GM23338 (cell line): ENCODE data around the gene PPY. TPM values are rescaled to one million over a fixed set of nuclear protein-coding genes. Genes with fewer than 3 reads are reported as not detected.

Experiments used
- ATAC-seq: fragments of 200-7000 bp; cut with Tn5 transposase; 3 replicates; pipeline ENCODE4 v1.9.1; 2020
- DNase-seq: peaks from one replicate; pipeline ENCODE4 v3.0.0-alpha.2; 2015; ENCODE audit warnings: low spot score
- H2AFZ ChIP-seq: fragments of 200-600 bp; sonication (generic); 2 replicates; pipeline ENCODE4 v1.8.0; 2016; ENCODE audit warnings: antibody characterized with exemption, mild to moderate bottlenecking, moderate library complexity
- H3F3A ChIP-seq: fragments of 200-600 bp; sonication (generic); replicated peaks from 2 replicates; pipeline ENCODE4 v1.8.0; 2017; ENCODE audit warnings: antibody characterized with exemption, mixed run types, low read depth
- H3K27ac ChIP-seq: fragments of 200-600 bp; sonication (generic); 2 replicates; pipeline ENCODE4 v1.6.1; 2016; ENCODE audit warnings: low read depth
- H3K27me3 ChIP-seq: fragments of 200-600 bp; sonication (generic); 2 replicates; pipeline ENCODE4 v1.8.0; 2016; ENCODE audit warnings: mild to moderate bottlenecking, mixed run types, moderate library complexity; ENCODE audit not compliant: insufficient read depth
- H3K36me3 ChIP-seq: fragments of 200-600 bp; sonication (generic); 2 replicates; pipeline ENCODE4 v1.8.0; 2016; ENCODE audit warnings: mild to moderate bottlenecking; ENCODE audit not compliant: insufficient read depth
- H3K4me1 ChIP-seq: fragments of 200-600 bp; sonication (generic); 2 replicates; pipeline ENCODE4 v1.8.0; 2016; ENCODE audit warnings: mild to moderate bottlenecking, moderate library complexity; ENCODE audit not compliant: insufficient read depth
- H3K4me2 ChIP-seq: fragments of 200-600 bp; sonication (generic); 2 replicates; pipeline ENCODE4 v1.7.1; 2017; ENCODE audit warnings: mixed run types
- H3K4me3 ChIP-seq: fragments of 200-600 bp; sonication (generic); 2 replicates; pipeline ENCODE4 v1.6.1; 2016; ENCODE audit warnings: mixed run types
- H3K79me2 ChIP-seq: fragments of 200-600 bp; sonication (generic); replicated peaks from 2 replicates; pipeline ENCODE4 v1.8.0; 2017; ENCODE audit warnings: mild to moderate bottlenecking; ENCODE audit not compliant: insufficient read depth
- H3K9me2 ChIP-seq: fragments of 200-600 bp; sonication (generic); 2 replicates; pipeline ENCODE4 v1.8.0; 2017; ENCODE audit not compliant: insufficient read depth
- H4K20me1 ChIP-seq: fragments of 200-600 bp; sonication (generic); replicated peaks from 2 replicates; pipeline ENCODE4 v1.8.0; 2017; ENCODE audit warnings: mild to moderate bottlenecking; ENCODE audit not compliant: insufficient read depth
- H3K27ac Mint-ChIP-seq: 2 replicates; pipeline ENCODE4 v1.8.0; 2020; ENCODE audit warnings: inconsistent platforms, mild to moderate bottlenecking, moderate library complexity, mixed read lengths
- H3K27me3 Mint-ChIP-seq: 3 replicates; pipeline ENCODE4 v1.8.0; 2022; ENCODE audit warnings: low read depth, mild to moderate bottlenecking, moderate library complexity, mixed read lengths, inconsistent platforms; ENCODE audit not compliant: insufficient read depth, poor library complexity
- H3K36me3 Mint-ChIP-seq: 3 replicates; pipeline ENCODE4 v1.8.0; 2021; ENCODE audit warnings: low read depth, mild to moderate bottlenecking, inconsistent platforms, moderate library complexity, mixed read lengths
- H3K4me1 Mint-ChIP-seq: 3 replicates; pipeline ENCODE4 v1.8.0; 2020; ENCODE audit warnings: mild to moderate bottlenecking, inconsistent platforms, mixed read lengths
- H3K4me3 Mint-ChIP-seq: 3 replicates; pipeline ENCODE4 v1.8.0; 2021; ENCODE audit warnings: moderate library complexity, mild to moderate bottlenecking, inconsistent platforms, mixed read lengths
- H3K9me3 Mint-ChIP-seq: 3 replicates; pipeline ENCODE4 v1.8.0; 2020; ENCODE audit warnings: moderate library complexity, mild to moderate bottlenecking, inconsistent platforms, mixed read lengths
- CREB1 ChIP-seq: fragments of 250-450 bp; sonication (Bioruptor Pico); IDR thresholded peaks from 2 replicates; pipeline ENCODE4 v1.5.0; 2020; ENCODE audit warnings: low read depth, mild to moderate bottlenecking, moderate library complexity
- EZH2 ChIP-seq: fragments of 200-600 bp; sonication (generic); IDR thresholded peaks from one replicate; pipeline ENCODE4 v1.8.0; 2017; ENCODE audit warnings: antibody characterized with exemption, mild to moderate bottlenecking, low read depth; ENCODE audit not compliant: unreplicated experiment
- EZH2phosphoT487 ChIP-seq: fragments of 200-600 bp; sonication (generic); IDR thresholded peaks from one replicate; pipeline ENCODE4 v1.8.1; 2018; ENCODE audit warnings: antibody characterized with exemption; ENCODE audit not compliant: unreplicated experiment
- ZNF114 ChIP-seq: fragments of 250-450 bp; sonication (Bioruptor Pico); IDR thresholded peaks from 2 replicates; pipeline ENCODE4 v1.5.0; 2020; ENCODE audit warnings: mild to moderate bottlenecking, moderate library complexity
- ZNF331 ChIP-seq: fragments of 250-450 bp; sonication (Bioruptor Pico); IDR thresholded peaks from 2 replicates; pipeline ENCODE4 v1.5.0; 2020; ENCODE audit warnings: low read depth, mild to moderate bottlenecking, moderate library complexity
- polyA plus RNA-seq: library from polyadenylated mRNA; unstranded; fragments of >200 nt; fragmentation: Nextera tagmentation; extraction: Ambion mirVana; gene quantifications from 2 replicates; pipeline ENCODE4 v1.2.1, GENCODE V29; 2016
- total RNA-seq: library from RNA; depleted of rRNA; stranded (reverse); fragments of >200 nt; shearing (Covaris generic); gene quantifications from 2 replicates; pipeline ENCODE4 v1.2.3, GENCODE V29; 2014
- TF ChIP-seq, protein P1 (sequence below): fragments of 250-450 bp; sonication (Bioruptor Pico); IDR thresholded peaks from 2 replicates; pipeline ENCODE4 v1.5.0; 2020; ENCODE audit warnings: mild to moderate bottlenecking, moderate library complexity
- TF ChIP-seq, protein P2 (sequence below), 2 experiments: fragments of 200-600 bp in 1 of 2; sonication (generic) in 1 of 2; conservative IDR thresholded peaks; 2 replicates each; pipeline versions ENCODE4 v1.5.1 to v1.6.1; 2016 to 2017; ENCODE audit warnings: antibody characterized with exemption in 2 of 2, low read depth in 2 of 2, mild to moderate bottlenecking in 2 of 2, moderate library complexity in 1 of 2

The PPY gene
- total and polyA plus RNA-seq, 2 experiments from 2014 or later: 0.94 TPM; not detected in 1

DNA sequence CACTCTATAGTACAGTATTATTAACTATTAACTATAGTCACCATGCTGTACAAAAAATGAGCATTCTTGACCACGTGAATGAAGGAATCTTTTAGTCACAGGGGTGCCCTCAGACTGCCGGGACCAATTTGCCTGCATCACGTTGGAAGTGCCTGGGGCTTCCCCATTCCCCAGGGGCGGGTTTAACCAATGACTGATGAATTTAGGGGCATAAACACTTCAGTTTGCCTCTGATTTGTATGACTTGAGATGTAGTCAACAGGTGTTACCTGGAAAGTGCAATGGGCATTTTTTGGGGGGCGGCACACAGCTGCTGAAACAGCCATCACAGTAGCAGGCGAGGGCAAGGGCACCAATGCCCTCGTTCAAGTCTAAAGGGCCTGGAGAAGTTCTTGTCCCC is 20.2 kb upstream of the PPY start (continued):
- TF ChIP-seq, protein P1, sequence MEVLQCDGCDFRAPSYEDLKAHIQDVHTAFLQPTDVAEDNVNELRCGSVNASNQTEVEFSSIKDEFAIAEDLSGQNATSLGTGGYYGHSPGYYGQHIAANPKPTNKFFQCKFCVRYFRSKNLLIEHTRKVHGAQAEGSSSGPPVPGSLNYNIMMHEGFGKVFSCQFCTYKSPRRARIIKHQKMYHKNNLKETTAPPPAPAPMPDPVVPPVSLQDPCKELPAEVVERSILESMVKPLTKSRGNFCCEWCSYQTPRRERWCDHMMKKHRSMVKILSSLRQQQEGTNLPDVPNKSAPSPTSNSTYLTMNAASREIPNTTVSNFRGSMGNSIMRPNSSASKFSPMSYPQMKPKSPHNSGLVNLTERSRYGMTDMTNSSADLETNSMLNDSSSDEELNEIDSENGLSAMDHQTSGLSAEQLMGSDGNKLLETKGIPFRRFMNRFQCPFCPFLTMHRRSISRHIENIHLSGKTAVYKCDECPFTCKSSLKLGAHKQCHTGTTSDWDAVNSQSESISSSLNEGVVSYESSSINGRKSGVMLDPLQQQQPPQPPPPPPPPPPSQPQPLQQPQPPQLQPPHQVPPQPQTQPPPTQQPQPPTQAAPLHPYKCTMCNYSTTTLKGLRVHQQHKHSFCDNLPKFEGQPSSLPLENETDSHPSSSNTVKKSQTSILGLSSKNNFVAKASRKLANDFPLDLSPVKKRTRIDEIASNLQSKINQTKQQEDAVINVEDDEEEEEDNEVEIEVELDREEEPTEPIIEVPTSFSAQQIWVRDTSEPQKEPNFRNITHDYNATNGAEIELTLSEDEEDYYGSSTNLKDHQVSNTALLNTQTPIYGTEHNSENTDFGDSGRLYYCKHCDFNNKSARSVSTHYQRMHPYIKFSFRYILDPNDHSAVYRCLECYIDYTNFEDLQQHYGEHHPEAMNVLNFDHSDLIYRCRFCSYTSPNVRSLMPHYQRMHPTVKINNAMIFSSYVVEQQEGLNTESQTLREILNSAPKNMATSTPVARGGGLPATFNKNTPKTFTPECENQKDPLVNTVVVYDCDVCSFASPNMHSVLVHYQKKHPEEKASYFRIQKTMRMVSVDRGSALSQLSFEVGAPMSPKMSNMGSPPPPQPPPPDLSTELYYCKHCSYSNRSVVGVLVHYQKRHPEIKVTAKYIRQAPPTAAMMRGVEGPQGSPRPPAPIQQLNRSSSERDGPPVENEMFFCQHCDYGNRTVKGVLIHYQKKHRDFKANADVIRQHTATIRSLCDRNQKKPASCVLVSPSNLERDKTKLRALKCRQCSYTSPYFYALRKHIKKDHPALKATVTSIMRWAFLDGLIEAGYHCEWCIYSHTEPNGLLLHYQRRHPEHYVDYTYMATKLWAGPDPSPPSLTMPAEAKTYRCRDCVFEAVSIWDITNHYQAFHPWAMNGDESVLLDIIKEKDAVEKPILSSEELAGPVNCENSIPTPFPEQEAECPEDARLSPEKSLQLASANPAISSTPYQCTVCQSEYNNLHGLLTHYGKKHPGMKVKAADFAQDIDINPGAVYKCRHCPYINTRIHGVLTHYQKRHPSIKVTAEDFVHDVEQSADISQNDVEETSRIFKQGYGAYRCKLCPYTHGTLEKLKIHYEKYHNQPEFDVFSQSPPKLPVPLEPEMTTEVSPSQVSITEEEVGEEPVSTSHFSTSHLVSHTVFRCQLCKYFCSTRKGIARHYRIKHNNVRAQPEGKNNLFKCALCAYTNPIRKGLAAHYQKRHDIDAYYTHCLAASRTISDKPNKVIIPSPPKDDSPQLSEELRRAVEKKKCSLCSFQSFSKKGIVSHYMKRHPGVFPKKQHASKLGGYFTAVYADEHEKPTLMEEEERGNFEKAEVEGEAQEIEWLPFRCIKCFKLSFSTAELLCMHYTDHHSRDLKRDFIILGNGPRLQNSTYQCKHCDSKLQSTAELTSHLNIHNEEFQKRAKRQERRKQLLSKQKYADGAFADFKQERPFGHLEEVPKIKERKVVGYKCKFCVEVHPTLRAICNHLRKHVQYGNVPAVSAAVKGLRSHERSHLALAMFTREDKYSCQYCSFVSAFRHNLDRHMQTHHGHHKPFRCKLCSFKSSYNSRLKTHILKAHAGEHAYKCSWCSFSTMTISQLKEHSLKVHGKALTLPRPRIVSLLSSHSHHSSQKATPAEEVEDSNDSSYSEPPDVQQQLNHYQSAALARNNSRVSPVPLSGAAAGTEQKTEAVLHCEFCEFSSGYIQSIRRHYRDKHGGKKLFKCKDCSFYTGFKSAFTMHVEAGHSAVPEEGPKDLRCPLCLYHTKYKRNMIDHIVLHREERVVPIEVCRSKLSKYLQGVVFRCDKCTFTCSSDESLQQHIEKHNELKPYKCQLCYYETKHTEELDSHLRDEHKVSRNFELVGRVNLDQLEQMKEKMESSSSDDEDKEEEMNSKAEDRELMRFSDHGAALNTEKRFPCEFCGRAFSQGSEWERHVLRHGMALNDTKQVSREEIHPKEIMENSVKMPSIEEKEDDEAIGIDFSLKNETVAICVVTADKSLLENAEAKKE (CRISPR knock-in tag): no peak
- TF ChIP-seq, protein P2, sequence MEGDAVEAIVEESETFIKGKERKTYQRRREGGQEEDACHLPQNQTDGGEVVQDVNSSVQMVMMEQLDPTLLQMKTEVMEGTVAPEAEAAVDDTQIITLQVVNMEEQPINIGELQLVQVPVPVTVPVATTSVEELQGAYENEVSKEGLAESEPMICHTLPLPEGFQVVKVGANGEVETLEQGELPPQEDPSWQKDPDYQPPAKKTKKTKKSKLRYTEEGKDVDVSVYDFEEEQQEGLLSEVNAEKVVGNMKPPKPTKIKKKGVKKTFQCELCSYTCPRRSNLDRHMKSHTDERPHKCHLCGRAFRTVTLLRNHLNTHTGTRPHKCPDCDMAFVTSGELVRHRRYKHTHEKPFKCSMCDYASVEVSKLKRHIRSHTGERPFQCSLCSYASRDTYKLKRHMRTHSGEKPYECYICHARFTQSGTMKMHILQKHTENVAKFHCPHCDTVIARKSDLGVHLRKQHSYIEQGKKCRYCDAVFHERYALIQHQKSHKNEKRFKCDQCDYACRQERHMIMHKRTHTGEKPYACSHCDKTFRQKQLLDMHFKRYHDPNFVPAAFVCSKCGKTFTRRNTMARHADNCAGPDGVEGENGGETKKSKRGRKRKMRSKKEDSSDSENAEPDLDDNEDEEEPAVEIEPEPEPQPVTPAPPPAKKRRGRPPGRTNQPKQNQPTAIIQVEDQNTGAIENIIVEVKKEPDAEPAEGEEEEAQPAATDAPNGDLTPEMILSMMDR (conservative IDR thresholded peaks at IDR 0.05; ENCODE audit: low read depth in 2 of 2): no peak
- TF ChIP-seq CREB1: no peak

DNA sequence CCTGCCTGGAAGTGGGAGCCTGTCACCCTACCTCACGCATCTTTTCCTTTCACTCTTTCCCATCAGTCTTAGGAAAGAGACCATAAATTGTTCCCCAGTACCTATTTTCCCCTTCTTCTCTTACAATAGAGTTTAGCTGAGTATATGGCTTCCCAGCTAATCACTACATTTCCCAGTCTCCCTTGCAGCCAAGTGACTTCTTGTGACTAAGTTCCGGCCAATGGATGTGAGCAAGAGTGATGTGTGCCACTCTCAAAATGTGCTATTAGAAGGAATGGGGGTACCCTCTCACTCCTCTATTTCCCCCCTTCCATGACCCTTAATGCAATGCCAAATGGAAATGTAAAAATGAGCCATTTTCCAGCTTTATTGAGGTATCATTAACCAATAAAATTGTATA is 19.7 kb upstream of the PPY start:
- Histone ChIP-seq H3K27me3 (no peaks in the 10 kb centered on the region), H3K4me2 (no peak overlapping the region), H3K27ac (no peak overlapping the region), H3K36me3 (no peaks in the 10 kb centered on the region), H2AFZ (no peak overlapping the region), H3K4me3 (no peak overlapping the region), H4K20me1 (no peaks in the 10 kb centered on the region; the same call in 1 of the 2 replicates), H3K4me1 (no peaks in the 10 kb centered on the region), H3K9me2 (no peaks in the 10 kb centered on the region), H3K79me2 (no peaks in the 10 kb centered on the region), H3F3A (no peaks in the 10 kb centered on the region)
- H3K27ac Mint-ChIP-seq: no peak overlapping the region
- H3K36me3 Mint-ChIP-seq: no peaks in the 10 kb centered on the region
- H3K4me1 Mint-ChIP-seq: no peaks in the 10 kb centered on the region
- ATAC-seq (no peak), DNase-seq (no peak)
- no peak overlapping the region for H3K4me3 Mint-ChIP-seq
- peaks cover 11% of the 10 kb centered on the region for H3K27me3 Mint-ChIP-seq
- no peaks in the 10 kb centered on the region for H3K9me3 Mint-ChIP-seq
- TF ChIP-seq, protein P1 (CRISPR knock-in tag): no peak
- TF ChIP-seq EZH2: no peak
- TF ChIP-seq ZNF114: no peak
- TF ChIP-seq EZH2phosphoT487: no peak
- TF ChIP-seq ZNF331: no peak
- TF ChIP-seq CREB1: no peak
